Activated CD8-positive, alpha-beta memory T cell treated with anti-CD3 and anti-CD28 coated beads, Interleukin-2, amount 10 ng/mL, durations not matched to agents 7 days and 5 days (primary cell): ENCODE data around the gene SLC9A7. TPM values are rescaled to one million over a fixed set of nuclear protein-coding genes. Genes with fewer than 3 reads are reported as not detected.
"Not testable (repeated sequence)": the region's sequence is repeated elsewhere in the genome, so short reads cannot be mapped to it uniquely, and the experiment has no call there.

Experiments used
- ATAC-seq: fragments of 150-1000 bp; cut with Tn5 transposase; one replicate; pipeline ENCODE4 v1.10.0; 2021; ENCODE audit warnings: moderate library complexity
- CTCF ChIA-PET: fragments of 350-600 bp; sonication (Branson Sonifier 250); formaldehyde crosslinking; loops from one replicate; lab custom pipeline; 2021; ENCODE audit warnings: antibody characterized with exemption; lab: Charles Lee
- DNase-seq: peaks from one replicate; pipeline ENCODE4 v3.0.0-alpha.2; 2020
- H3K27ac Mint-ChIP-seq: one replicate; pipeline ENCODE4 v1.8.0; 2021; ENCODE audit warnings: mild to moderate bottlenecking, mixed read lengths
- H3K27me3 Mint-ChIP-seq: one replicate; pipeline ENCODE4 v1.8.0; 2021; ENCODE audit warnings: mixed read lengths
- H3K36me3 Mint-ChIP-seq: one replicate; pipeline ENCODE4 v1.8.0; 2021; ENCODE audit warnings: mild to moderate bottlenecking, mixed read lengths
- H3K4me1 Mint-ChIP-seq: one replicate; pipeline ENCODE4 v1.8.0; 2021; ENCODE audit warnings: mixed read lengths
- H3K4me3 Mint-ChIP-seq: one replicate; pipeline ENCODE4 v1.8.0; 2021; ENCODE audit warnings: mild to moderate bottlenecking, moderate library complexity, mixed read lengths
- H3K9me3 Mint-ChIP-seq: one replicate; pipeline ENCODE4 v1.8.0; 2022; ENCODE audit warnings: low read depth, mixed read lengths
- total RNA-seq, 2 experiments: library from RNA; stranded (reverse); gene quantifications; one replicate each; pipeline ENCODE4 v1.2.3, GENCODE V29; 2021

SLC9A7 gene
- 10 to 100 TPM in 1 of 2 experiments, 1 to 10 TPM in 1; 9.1 to 19.0 TPM for total RNA-seq

- Mint-ChIP-seq H3K27me3 (peaks cover 9% of the 10 kb centered on the region), H3K4me3 (peak within 1 kb of the TSS; percentile 90), H3K4me1 (peaks cover 35% of the 10 kb centered on the region), H3K27ac (peak within 1 kb of the TSS; percentile 78), H3K36me3 (no peaks in the 10 kb centered on the region), H3K9me3 (no peaks in the 10 kb centered on the region)
- CTCF ChIA-PET = interaction anchor here (1.0 to 3.3 kb wide), 5 partner anchors 11 to 764 kb away, joined by 4 to 15 read pairs (median 8); no protein-coding TSS in a partner anchor
- DNase-seq = peak; percentile 85
- ATAC-seq = peak; percentile 88
These were observed at the start of gene SLC9A7 for GRCh38 chrX:46758956-46759644. Gene SLC9A7 (minus strand): TSS chrX:46759118. CDS start chrX:46759029, 89 bp downstream.

GRCh38 chrX:46805270-46805669, 46.4 kb upstream of the SLC9A7 start:
- peaks cover 14% of the 10 kb centered on the region for H3K27me3 Mint-ChIP-seq
- no peak overlapping the region for H3K27ac Mint-ChIP-seq
- H3K4me1 Mint-ChIP-seq = no peaks in the 10 kb centered on the region
- no peaks in the 10 kb centered on the region for H3K9me3 Mint-ChIP-seq
- DNase-seq = no peak
- CTCF ChIA-PET = no interaction called here
- no peak overlapping the region for H3K4me3 Mint-ChIP-seq
- no peak for ATAC-seq
- no peaks in the 10 kb centered on the region for H3K36me3 Mint-ChIP-seq

- H3K4me1 Mint-ChIP-seq = no peaks in the 10 kb centered on the region
- H3K27ac Mint-ChIP-seq = no peak overlapping the region
- no peak for ATAC-seq
- DNase-seq = no peak
- CTCF ChIA-PET = no interaction called here
- no peaks in the 10 kb centered on the region for H3K9me3 Mint-ChIP-seq
- H3K4me3 Mint-ChIP-seq = no peak overlapping the region
- H3K36me3 Mint-ChIP-seq = no peaks in the 10 kb centered on the region
- peaks cover 5% of the 10 kb centered on the region for H3K27me3 Mint-ChIP-seq
These were observed 44.2 kb upstream of the SLC9A7 start for GRCh38 chrX:46803140-46803539.

GRCh38 chrX:46796574-46797191, 37.8 kb upstream of the SLC9A7 start:
- Mint-ChIP-seq H3K36me3 (no peaks in the 10 kb centered on the region), H3K4me3 (no peak overlapping the region), H3K27me3 (no peaks in the 10 kb centered on the region), H3K27ac (no peak overlapping the region), H3K4me1 (peaks cover 18% of the 10 kb centered on the region), H3K9me3 (no peaks in the 10 kb centered on the region)
- DNase-seq (peak; percentile 78), ATAC-seq (peak; percentile 73)
- CTCF ChIA-PET = interaction anchor here (0.6 to 1.8 kb wide), 9 partner anchors 14 to 388 kb away, joined by 3 to 15 read pairs (median 4); partner anchors contain the start of gene SLC9A7

- H3K4me3 Mint-ChIP-seq = no peak overlapping the region
- H3K27me3 Mint-ChIP-seq = no peaks in the 10 kb centered on the region
- no peaks in the 10 kb centered on the region for H3K36me3 Mint-ChIP-seq
- H3K4me1 Mint-ChIP-seq = peaks cover 19% of the 10 kb centered on the region
- H3K9me3 Mint-ChIP-seq = no peaks in the 10 kb centered on the region
- H3K27ac Mint-ChIP-seq = no peak overlapping the region
- CTCF ChIA-PET = no interaction called here
- no peak for ATAC-seq
- no peak for DNase-seq
These were observed 34.6 kb upstream of the SLC9A7 start for GRCh38 chrX:46793386-46794143.

- Mint-ChIP-seq H3K4me3 (no peak overlapping the region), H3K27ac (peak overlapping the region; percentile 43), H3K36me3 (no peaks in the 10 kb centered on the region), H3K27me3 (no peaks in the 10 kb centered on the region), H3K4me1 (peaks cover 19% of the 10 kb centered on the region), H3K9me3 (no peaks in the 10 kb centered on the region)
- DNase-seq = no peak
- CTCF ChIA-PET = no interaction called here
- no peak for ATAC-seq
These were observed 33.9 kb upstream of the SLC9A7 start for GRCh38 chrX:46792810-46793188.

GRCh38 chrX:46791927-46792809, 33.2 kb upstream of the SLC9A7 start:
- Mint-ChIP-seq H3K4me3 (no peak overlapping the region), H3K9me3 (no peaks in the 10 kb centered on the region), H3K27ac (peak overlapping the region; percentile 43), H3K4me1 (peaks cover 19% of the 10 kb centered on the region), H3K27me3 (no peaks in the 10 kb centered on the region), H3K36me3 (no peaks in the 10 kb centered on the region)
- DNase-seq = no peak
- ATAC-seq = peak; percentile 84
- CTCF ChIA-PET = interaction anchor here (1.6 kb wide), 1 partner anchor 32 kb away, joined by 5 read pairs; no protein-coding TSS in a partner anchor

- no peak overlapping the region for H3K27ac Mint-ChIP-seq
- H3K36me3 Mint-ChIP-seq = no peaks in the 10 kb centered on the region
- no peak for DNase-seq
- no peaks in the 10 kb centered on the region for H3K9me3 Mint-ChIP-seq
- no peak overlapping the region for H3K4me3 Mint-ChIP-seq
- H3K27me3 Mint-ChIP-seq = no peaks in the 10 kb centered on the region
- H3K4me1 Mint-ChIP-seq = peaks cover 19% of the 10 kb centered on the region
- CTCF ChIA-PET = no interaction called here
- ATAC-seq = no peak
These were observed 30.0 kb upstream of the SLC9A7 start for GRCh38 chrX:46788902-46789301.

- H3K36me3 Mint-ChIP-seq, H3K4me3 Mint-ChIP-seq, H3K4me1 Mint-ChIP-seq, H3K9me3 Mint-ChIP-seq, H3K27ac Mint-ChIP-seq, DNase-seq, H3K27me3 Mint-ChIP-seq, ATAC-seq: not testable (repeated sequence)
- CTCF ChIA-PET = interaction anchor here (0.9 kb wide), 1 partner anchor 246 kb away, joined by 3 read pairs; no protein-coding TSS in a partner anchor
These were observed 25.5 kb upstream of the SLC9A7 start for GRCh38 chrX:46784437-46784836.

GRCh38 chrX:46782034-46782433, 23.1 kb upstream of the SLC9A7 start:
- no peak for DNase-seq

GRCh38 chrX:46777971-46778810, 19.3 kb upstream of the SLC9A7 start:
- DNase-seq (no peak), ATAC-seq (no peak)
- peaks cover 7% of the 10 kb centered on the region for H3K27me3 Mint-ChIP-seq
- no peak overlapping the region for H3K27ac Mint-ChIP-seq
- H3K4me3 Mint-ChIP-seq = no peak overlapping the region
- H3K9me3 Mint-ChIP-seq = no peaks in the 10 kb centered on the region
- CTCF ChIA-PET = no interaction called here
- peaks cover 2% of the 10 kb centered on the region for H3K36me3 Mint-ChIP-seq
- H3K4me1 Mint-ChIP-seq = peaks cover 3% of the 10 kb centered on the region

More at GRCh38 chrX:46782034-46782433, 23.1 kb upstream of the SLC9A7 start:
- no peak for ATAC-seq
- no peaks in the 10 kb centered on the region for H3K9me3 Mint-ChIP-seq
- CTCF ChIA-PET = interaction anchor here (1.5 kb wide), 1 partner anchor 14 kb away, joined by 4 read pairs; no protein-coding TSS in a partner anchor
- H3K27ac Mint-ChIP-seq = no peak overlapping the region
- peaks cover 3% of the 10 kb centered on the region for H3K4me1 Mint-ChIP-seq
- H3K4me3 Mint-ChIP-seq = no peak overlapping the region
- no peaks in the 10 kb centered on the region for H3K36me3 Mint-ChIP-seq
- H3K27me3 Mint-ChIP-seq = peaks cover 7% of the 10 kb centered on the region

- no peak overlapping the region for H3K4me3 Mint-ChIP-seq
These were observed 11.9 kb upstream of the SLC9A7 start for GRCh38 chrX:46770817-46771163.

More at GRCh38 chrX:46770817-46771163, 11.9 kb upstream of the SLC9A7 start:
- CTCF ChIA-PET = no interaction called here
- DNase-seq (no peak), ATAC-seq (no peak)
- H3K27me3 Mint-ChIP-seq = peaks cover 3% of the 10 kb centered on the region
- H3K4me1 Mint-ChIP-seq = no peaks in the 10 kb centered on the region
- H3K36me3 Mint-ChIP-seq = peaks cover 2% of the 10 kb centered on the region
- H3K9me3 Mint-ChIP-seq = no peaks in the 10 kb centered on the region
- H3K27ac Mint-ChIP-seq = no peak overlapping the region
